HepG2 (cell line): Measurements from ENCODE around the gene OR6S1. TPM values are rescaled to one million over a fixed set of nuclear protein-coding genes. Genes with fewer than 3 reads are reported as not detected.
A peak's percentile ranks its signal among the peaks of the same experiment; 100 is the strongest.

Experiments
- AHDC1 ChIP-seq: sonication (generic); formaldehyde crosslinking; IDR thresholded peaks from 2 replicates; pipeline ENCODE4 v1.5.1; 2020; ENCODE audit warnings: mild to moderate bottlenecking, missing genetic modification reagents, borderline replicate concordance
- CENPBD1 ChIP-seq: sonication (generic); formaldehyde crosslinking; IDR thresholded peaks from 2 replicates; pipeline ENCODE4 v1.8.0; 2022; ENCODE audit warnings: missing genetic modification reagents, low read depth, mild to moderate bottlenecking, borderline replicate concordance
- ELF3 ChIP-seq: IDR thresholded peaks from 2 replicates; pipeline ENCODE4 v1.6.1; 2016; ENCODE audit warnings: missing genetic modification reagents, missing compliant biosample characterization
- FIP1L1 ChIP-seq: fragments of 200-400 bp; formaldehyde crosslinking; IDR thresholded peaks from 2 replicates; pipeline ENCODE4 v1.6.1; 2018; ENCODE audit warnings: low read depth, mild to moderate bottlenecking, low read length, moderate library complexity, borderline replicate concordance; ENCODE audit not compliant: insufficient read depth
- HOXA9 ChIP-seq: sonication (generic); formaldehyde crosslinking; IDR thresholded peaks from 2 replicates; pipeline ENCODE4 v1.8.1; 2022; ENCODE audit warnings: missing genetic modification reagents, mild to moderate bottlenecking, moderate library complexity, borderline replicate concordance
- KDM5A ChIP-seq: fragments of 200-600 bp; sonication (generic); IDR thresholded peaks from 2 replicates; pipeline ENCODE4 v1.7.0; 2018; ENCODE audit warnings: antibody characterized with exemption, mild to moderate bottlenecking, low read length, borderline replicate concordance
- LCORL ChIP-seq, 2 experiments: fragments of 450-650 bp in 1 of 2; sonication (generic) in 1 of 2; formaldehyde crosslinking in 1 of 2; IDR thresholded peaks; 2 replicates each; pipeline versions ENCODE4 v1.5.0 to v1.6.1; 2017 to 2020; ENCODE audit warnings: antibody characterized with exemption in 1 of 2, missing genetic modification reagents in 1 of 2
- PBX3 ChIP-seq: sonication (generic); formaldehyde crosslinking; IDR thresholded peaks from 2 replicates; pipeline ENCODE4 v1.8.1; 2023; ENCODE audit warnings: missing genetic modification reagents, inconsistent platforms, borderline replicate concordance
- RFX5 ChIP-seq: IDR thresholded peaks from 2 replicates; pipeline ENCODE4 v1.6.1; 2011; ENCODE audit warnings: low read depth, low read length, improper control_type of control experiment
- SP1 ChIP-seq, 2 experiments: fragments of 450-650 bp in 1 of 2; sonication (generic) in 1 of 2; formaldehyde crosslinking in 1 of 2; IDR thresholded peaks; 2 replicates each; pipeline versions ENCODE4 v1.4.0 to v1.6.1; 2016 to 2020; ENCODE audit warnings: missing genetic modification reagents in 1 of 2
- SP140L ChIP-seq: sonication (generic); formaldehyde crosslinking; IDR thresholded peaks from 2 replicates; pipeline ENCODE4 v1.4.0; 2020; ENCODE audit warnings: missing genetic modification reagents, borderline replicate concordance
- SRSF4 ChIP-seq: fragments of 200-400 bp; formaldehyde crosslinking; IDR thresholded peaks from one replicate; pipeline ENCODE4 v1.6.1; 2018; ENCODE audit warnings: mild to moderate bottlenecking, low read depth, low read length, moderate library complexity; ENCODE audit not compliant: poor library complexity, severe bottlenecking
- TERF1 ChIP-seq: sonication (generic); formaldehyde crosslinking; IDR thresholded peaks from 2 replicates; pipeline ENCODE4 v1.8.0; 2022; ENCODE audit warnings: mild to moderate bottlenecking, missing genetic modification reagents, moderate library complexity
- TFAP4 ChIP-seq: sonication (generic); IDR thresholded peaks from 2 replicates; pipeline ENCODE4 v1.6.1; 2016; ENCODE audit warnings: low read depth, borderline replicate concordance
- ZNF205 ChIP-seq: IDR thresholded peaks from 2 replicates; pipeline ENCODE4 v1.6.1; 2018; ENCODE audit warnings: missing biosample characterization, missing genetic modification reagents
- ZNF256 ChIP-seq: sonication (generic); formaldehyde crosslinking; conservative IDR thresholded peaks from 2 replicates; pipeline ENCODE4 v1.4.0; 2020; ENCODE audit warnings: missing genetic modification reagents
- ZNF430 ChIP-seq: sonication (generic); formaldehyde crosslinking; IDR thresholded peaks from 2 replicates; pipeline ENCODE4 v1.9.0; 2021; ENCODE audit warnings: mild to moderate bottlenecking, missing genetic modification reagents
- polyA plus RNA-seq, 8 experiments: library from polyadenylated mRNA; depleted of rRNA in 3 of 8; stranded (reverse) in 7 of 8; unstranded in 1 of 8; fragments of >200 nt; fragmentation: Illumina TruSeq in 4 of 8; extraction: Trizol in 4 of 8; gene quantifications; 2 replicates each; pipeline versions ENCODE4 v1.2.1 to v1.2.3, GENCODE V29; 2011 to 2016; ENCODE audit warnings: low read depth in 4 of 8, missing spikeins in 1 of 8, mixed read lengths in 1 of 8; ENCODE audit not compliant: insufficient read depth in 1 of 8
- total RNA-seq, 5 experiments: library from RNA; depleted of rRNA; stranded (reverse); fragments of >200 nt; fragmentation: Illumina TruSeq; extraction: Trizol; gene quantifications; 2 replicates each; pipeline ENCODE4 v1.2.3, GENCODE V29; 2016; ENCODE audit warnings: low read depth in 1 of 5

Gene OR6S1
- total and polyA plus RNA-seq, 2 of the 13 experiments (the other 11 are each of a cell fraction or from before 2014, with no cell fraction given): 0.09 TPM; not detected in 1

GRCh38 chr14:20613094-20614037 is 28.1 kb downstream of the OR6S1 start (continued):
- TF ChIP-seq PBX3 (CRISPR knock-in tag) (no peak), SP140L (CRISPR knock-in tag) (peak; percentile 55; the same call in 1 of the 2 replicates), ELF3 (CRISPR knock-in tag) (peak; percentile 73), SP1 (IDR thresholded peaks at IDR 0.05) (no peak), SP1 (CRISPR knock-in tag; IDR thresholded peaks at IDR 0.05) (peak; percentile 55; the same call in 1 of the 2 replicates), FIP1L1 (0 out of 2 replicates have a peak, but pooled peaks have one; percentile 42), ZNF256 (CRISPR knock-in tag) (0 out of 2 replicates have a peak, but pooled peaks have one; percentile 36), LCORL (IDR thresholded peaks at IDR 0.05) (no peak), LCORL (CRISPR knock-in tag; IDR thresholded peaks at IDR 0.05) (peak; percentile 90), AHDC1 (CRISPR knock-in tag) (peak; percentile 56; the same call in 1 of the 2 replicates), TFAP4 (no peak), TERF1 (CRISPR knock-in tag) (0 out of 2 replicates have a peak, but pooled peaks have one; percentile 53), RFX5 (no peak), ZNF205 (CRISPR knock-in tag) (peak; percentile 68), HOXA9 (CRISPR knock-in tag) (no peak), ZNF430 (CRISPR knock-in tag) (peak; percentile 85; the same call in 1 of the 2 replicates), SRSF4 (no peak), KDM5A (peak; percentile 48; the same call in 1 of the 2 replicates), CENPBD1 (peak; percentile 69; the same call in 1 of the 2 replicates)
